H9 (cell line): ENCODE measurements around the gene CYP19A1. TPM values are rescaled to one million over a fixed set of nuclear protein-coding genes. Genes with fewer than 3 reads are reported as not detected.

Experiments used
- DNase-seq: peaks from one replicate; pipeline ENCODE4 v3.0.0-alpha.2; 2017
- H2AFZ ChIP-seq: one replicate; pipeline ENCODE4 v1.6.1; 2013; ENCODE audit warnings: mild to moderate bottlenecking, low read length, control low read depth, moderate library complexity
- H2AK5ac ChIP-seq: 2 replicates; pipeline ENCODE4 v1.6.1; 2013; ENCODE audit warnings: low read length, control low read depth, mixed read lengths; ENCODE audit not compliant: insufficient read length
- H2BK120ac ChIP-seq: one replicate; pipeline ENCODE4 v1.6.1; 2013; ENCODE audit warnings: low read depth, mild to moderate bottlenecking, low read length, control low read depth, inconsistent platforms; ENCODE audit not compliant: poor library complexity, severe bottlenecking
- H2BK12ac ChIP-seq: 2 replicates; pipeline ENCODE4 v1.6.1; 2013; ENCODE audit warnings: low read length, control low read depth, mixed read lengths, low read depth; ENCODE audit not compliant: insufficient read length
- H2BK15ac ChIP-seq: 2 replicates; pipeline ENCODE4 v1.6.1; 2013; ENCODE audit warnings: low read depth, low read length, control low read depth
- H2BK20ac ChIP-seq: one replicate; pipeline ENCODE4 v1.6.1; 2013; ENCODE audit warnings: low read depth, mild to moderate bottlenecking, low read length, control low read depth, inconsistent platforms; ENCODE audit not compliant: poor library complexity, severe bottlenecking
- H2BK5ac ChIP-seq: 2 replicates; pipeline ENCODE4 v1.6.1; 2013; ENCODE audit warnings: low read length, control low read depth, mixed read lengths; ENCODE audit not compliant: insufficient read length
- H3K14ac ChIP-seq: 2 replicates; pipeline ENCODE4 v1.6.1; 2013; ENCODE audit warnings: low read length, control low read depth; ENCODE audit not compliant: insufficient read depth
- H3K18ac ChIP-seq: 2 replicates; pipeline ENCODE4 v1.6.1; 2013; ENCODE audit warnings: low read depth, mild to moderate bottlenecking, mixed read lengths, low read length, control low read depth; ENCODE audit not compliant: insufficient read length
- H3K23ac ChIP-seq: 2 replicates; pipeline ENCODE4 v1.6.1; 2013; ENCODE audit warnings: low read length, control low read depth, mixed read lengths, low read depth; ENCODE audit not compliant: insufficient read length
- H3K23me2 ChIP-seq: 2 replicates; pipeline ENCODE4 v1.6.1; 2013; ENCODE audit warnings: low read depth, mild to moderate bottlenecking, mixed read lengths, low read length, control low read depth; ENCODE audit not compliant: insufficient read length, poor library complexity, severe bottlenecking
- H3K27ac ChIP-seq: 2 replicates; pipeline ENCODE4 v1.5.1; 2013; ENCODE audit warnings: low read length, control low read depth, mixed read lengths, low read depth; ENCODE audit not compliant: insufficient read length
- H3K27me3 ChIP-seq: 2 replicates; pipeline ENCODE4 v1.6.1; 2013; ENCODE audit warnings: low read length, control low read depth, inconsistent platforms; ENCODE audit not compliant: insufficient read depth
- H3K4ac ChIP-seq: 2 replicates; pipeline ENCODE4 v1.6.1; 2013; ENCODE audit warnings: low read depth, mild to moderate bottlenecking, control low read depth, inconsistent platforms, low read length, moderate library complexity
- H3K4me1 ChIP-seq: 2 replicates; pipeline ENCODE4 v1.6.1; 2013; ENCODE audit warnings: low read length, control low read depth, inconsistent platforms; ENCODE audit not compliant: insufficient read depth
- H3K4me2 ChIP-seq: 2 replicates; pipeline ENCODE4 v1.6.1; 2013; ENCODE audit warnings: low read length, control low read depth, mixed read lengths; ENCODE audit not compliant: insufficient read length, insufficient read depth
- H3K56ac ChIP-seq: 2 replicates; pipeline ENCODE4 v1.6.1; 2013; ENCODE audit warnings: low read depth, mild to moderate bottlenecking, mixed read lengths, low read length, control low read depth; ENCODE audit not compliant: insufficient read length
- H3K79me1 ChIP-seq: 2 replicates; pipeline ENCODE4 v1.6.1; 2013; ENCODE audit warnings: low read depth, mild to moderate bottlenecking, moderate library complexity, low read length, control low read depth, inconsistent platforms; ENCODE audit not compliant: insufficient read depth, poor library complexity, severe bottlenecking
- H3K79me2 ChIP-seq: 2 replicates; pipeline ENCODE4 v1.6.1; 2013; ENCODE audit warnings: low read length, control low read depth, inconsistent platforms; ENCODE audit not compliant: insufficient read depth
- H3K9ac ChIP-seq: 2 replicates; pipeline ENCODE4 v1.6.1; 2013; ENCODE audit warnings: low read length, control low read depth, mixed read lengths; ENCODE audit not compliant: insufficient read length; ENCODE audit errors: extremely low read depth
- H3K9me3 ChIP-seq: one replicate; pipeline ENCODE4 v1.6.1; 2013; ENCODE audit warnings: low read depth, low read length, inconsistent platforms; ENCODE audit not compliant: control insufficient read depth
- H3T11ph ChIP-seq: one replicate; pipeline ENCODE4 v1.6.1; 2013; ENCODE audit warnings: mild to moderate bottlenecking, low read length, control low read depth, inconsistent platforms
- H4K20me1 ChIP-seq: one replicate; pipeline ENCODE4 v1.6.1; 2013; ENCODE audit not compliant: control insufficient read depth, insufficient read length, insufficient read depth
- H4K5ac ChIP-seq: 2 replicates; pipeline ENCODE4 v1.6.1; 2013; ENCODE audit warnings: low read depth, mild to moderate bottlenecking, mixed read lengths, low read length, control low read depth; ENCODE audit not compliant: insufficient read length
- H4K8ac ChIP-seq: replicated peaks from 2 replicates; pipeline ENCODE4 v1.6.1; 2013; ENCODE audit warnings: low read length, control low read depth, mixed read lengths, low read depth; ENCODE audit not compliant: insufficient read length
- H4K91ac ChIP-seq: 2 replicates; pipeline ENCODE4 v1.6.1; 2013; ENCODE audit warnings: low read depth, mild to moderate bottlenecking, moderate library complexity, mixed read lengths, low read length, control low read depth; ENCODE audit not compliant: insufficient read length
- H3K27ac Mint-ChIP-seq, 3 experiments: 2 replicates in 2 of 3; 3 replicates in 1 of 3; pipeline ENCODE4 v1.8.0; 2020 to 2021; ENCODE audit warnings: mixed read lengths in 3 of 3, mild to moderate bottlenecking in 1 of 3, moderate library complexity in 1 of 3
- H3K27me3 Mint-ChIP-seq: 2 replicates; pipeline ENCODE4 v1.8.0; 2021; ENCODE audit warnings: low read depth, mild to moderate bottlenecking, moderate library complexity, mixed read lengths
- H3K36me3 Mint-ChIP-seq, 3 experiments: 2 replicates in 2 of 3; 3 replicates in 1 of 3; pipeline ENCODE4 v1.8.0; 2020 to 2021; ENCODE audit warnings: low read depth in 3 of 3, mixed read lengths in 3 of 3; ENCODE audit not compliant: insufficient read depth in 1 of 3
- H3K4me1 Mint-ChIP-seq, 2 experiments: 2 replicates each; pipeline ENCODE4 v1.8.0; 2020; ENCODE audit warnings: mixed read lengths in 2 of 2
- H3K4me3 Mint-ChIP-seq, 2 experiments: 2 replicates in 1 of 2; 3 replicates in 1 of 2; pipeline ENCODE4 v1.8.0; 2020 to 2021; ENCODE audit warnings: mild to moderate bottlenecking in 2 of 2, mixed read lengths in 2 of 2, moderate library complexity in 1 of 2
- H3K9me3 Mint-ChIP-seq, 2 experiments: 2 replicates in 1 of 2; 3 replicates in 1 of 2; pipeline ENCODE4 v1.8.0; 2020; ENCODE audit warnings: mild to moderate bottlenecking in 2 of 2, mixed read lengths in 2 of 2, moderate library complexity in 1 of 2
- WGBS: extraction: QIAGEN DNeasy Blood & Tissue Kit; methylation state at CpG from one replicate; pipeline ENCODE4 v1.1.7; 2013; ENCODE audit warnings: missing lambda C conversion rate, low lambda C conversion rate, mixed read lengths; ENCODE audit not compliant: insufficient read length; ENCODE audit errors: extremely low coverage; 5-methylcytosine and 5-hydroxymethylcytosine counted together
- total RNA-seq: library from RNA; stranded (reverse); gene quantifications from 2 replicates; pipeline ENCODE4 v1.2.1, GENCODE V29; 2021
- TF ChIP-seq, protein P1 (sequence below): fragments of 200-600 bp; sonication (generic); conservative IDR thresholded peaks from 3 replicates; pipeline ENCODE4 v1.8.0; 2021; ENCODE audit warnings: antibody characterized with exemption, mild to moderate bottlenecking

Gene CYP19A1
- total RNA-seq, 1 experiment from 2014 or later = not detected

DNA sequence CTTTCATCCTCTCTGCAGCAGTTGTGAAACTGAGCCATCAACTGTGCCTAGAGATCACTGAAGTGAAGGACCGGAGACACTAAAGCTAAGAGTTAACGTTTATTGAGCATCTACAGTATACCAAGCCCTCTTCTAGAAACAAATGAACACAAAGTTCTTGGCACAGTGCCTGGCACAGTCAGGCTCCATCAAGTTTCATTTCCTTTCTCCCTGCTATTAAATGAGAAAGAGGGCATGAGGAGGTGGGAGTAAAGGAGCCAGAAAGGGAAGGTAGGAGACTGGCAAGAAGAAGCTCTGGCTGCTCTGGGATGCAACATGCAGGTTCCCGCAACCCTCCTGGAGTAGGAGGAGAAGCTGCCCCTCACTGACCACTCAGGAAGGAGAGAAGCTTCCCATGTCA is 30.6 kb downstream of the CYP19A1 start:
- Histone ChIP-seq H3K56ac (no peak overlapping the region), H3K27ac (no peak overlapping the region), H3K9me3 (no peaks in the 10 kb centered on the region), H3K23ac (no peak overlapping the region), H3K18ac (no peak overlapping the region), H3K4me1 (no peaks in the 10 kb centered on the region), H2AFZ (no peak overlapping the region), H3K27me3 (no peaks in the 10 kb centered on the region), H3K4me2 (no peak overlapping the region), H2BK12ac (no peak overlapping the region), H2AK5ac (no peak overlapping the region), H4K20me1 (no peaks in the 10 kb centered on the region), H2BK15ac (no peak overlapping the region), H3K9ac (no peak overlapping the region), H3K79me1 (no peaks in the 10 kb centered on the region), H4K5ac (no peak overlapping the region), H3K79me2 (no peaks in the 10 kb centered on the region), H3K4ac (no peak overlapping the region), H4K91ac (no peak overlapping the region), H3K23me2 (no peaks in the 10 kb centered on the region), H3K14ac (no peak overlapping the region), H2BK20ac (no peak overlapping the region), H2BK120ac (no peak overlapping the region), H4K8ac (no peak overlapping the region), H3T11ph (no peak overlapping the region), H2BK5ac (no peak overlapping the region)
- TF ChIP-seq, protein P1, sequence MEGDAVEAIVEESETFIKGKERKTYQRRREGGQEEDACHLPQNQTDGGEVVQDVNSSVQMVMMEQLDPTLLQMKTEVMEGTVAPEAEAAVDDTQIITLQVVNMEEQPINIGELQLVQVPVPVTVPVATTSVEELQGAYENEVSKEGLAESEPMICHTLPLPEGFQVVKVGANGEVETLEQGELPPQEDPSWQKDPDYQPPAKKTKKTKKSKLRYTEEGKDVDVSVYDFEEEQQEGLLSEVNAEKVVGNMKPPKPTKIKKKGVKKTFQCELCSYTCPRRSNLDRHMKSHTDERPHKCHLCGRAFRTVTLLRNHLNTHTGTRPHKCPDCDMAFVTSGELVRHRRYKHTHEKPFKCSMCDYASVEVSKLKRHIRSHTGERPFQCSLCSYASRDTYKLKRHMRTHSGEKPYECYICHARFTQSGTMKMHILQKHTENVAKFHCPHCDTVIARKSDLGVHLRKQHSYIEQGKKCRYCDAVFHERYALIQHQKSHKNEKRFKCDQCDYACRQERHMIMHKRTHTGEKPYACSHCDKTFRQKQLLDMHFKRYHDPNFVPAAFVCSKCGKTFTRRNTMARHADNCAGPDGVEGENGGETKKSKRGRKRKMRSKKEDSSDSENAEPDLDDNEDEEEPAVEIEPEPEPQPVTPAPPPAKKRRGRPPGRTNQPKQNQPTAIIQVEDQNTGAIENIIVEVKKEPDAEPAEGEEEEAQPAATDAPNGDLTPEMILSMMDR = no peak
- no peak overlapping the region for H3K4me3 Mint-ChIP-seq
- no peak overlapping the region for H3K27ac Mint-ChIP-seq
- H3K4me1 Mint-ChIP-seq = peaks cover under 1 to 7% of the 10 kb centered on the region in 2 experiments; a peak in 3 of 4 replicates
- H3K9me3 Mint-ChIP-seq = no peaks in the 10 kb centered on the region
- no peak for DNase-seq
- H3K27me3 Mint-ChIP-seq = peaks cover 18% of the 10 kb centered on the region
- WGBS = no CpG with 5 or more reads among the region's 3 CpGs
- H3K36me3 Mint-ChIP-seq = no peaks in the 10 kb centered on the region
